ENCODE data around the gene VPS37D.

GRCh38 chr7:73649576-73649975, 18.1 kb upstream of the VPS37D start:
- TF ChIP-seq CTCF (IDR thresholded peaks at IDR 0.05): no peak
- no peak for TF ChIP-seq POLR2A (IDR thresholded peaks at IDR 0.05)
